HEK293T (cell line): ENCODE results near the gene MS4A14.

Experiments used
- SP1 ChIP-seq: fragments of 450-650 bp; IDR thresholded peaks from 2 replicates; pipeline ENCODE4 v1.6.1; 2017
- TARDBP ChIP-seq: fragments of 450-650 bp; IDR thresholded peaks from 2 replicates; pipeline ENCODE4 v1.6.1; 2016

- TF ChIP-seq SP1 (no peak), TARDBP (no peak)
Observed at GRCh38 chr11:60392361-60392760, 3.9 kb upstream of the MS4A14 start.
